ENCODE data around the gene MESP1.

The MESP1 gene

DNA sequence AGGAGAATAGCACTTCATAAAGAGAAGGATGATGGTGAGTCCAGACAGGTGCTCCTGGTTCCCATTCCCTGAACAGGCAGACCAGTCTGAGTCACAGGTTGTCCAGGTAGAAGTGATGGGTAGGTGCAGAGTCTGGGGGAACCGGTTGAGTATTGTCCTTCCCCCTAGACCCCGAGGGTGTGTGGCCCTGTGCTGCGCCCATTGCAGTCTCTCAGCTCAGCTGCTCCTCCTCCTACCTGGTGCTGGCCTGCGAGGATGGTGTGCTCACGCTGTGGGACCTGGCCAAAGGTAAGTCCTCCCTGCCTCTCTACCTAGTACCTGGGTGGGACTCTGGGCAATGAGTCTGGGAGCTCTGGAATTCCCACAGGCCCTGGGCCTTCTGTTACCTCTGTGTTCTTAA, 19.8 kb downstream of the MESP1 start:
- DNase-seq, result no peak

- DNase-seq, result no peak
Observed at GRCh38 chr15:89728254-89728653, 22.8 kb downstream of the MESP1 start.

DNA sequence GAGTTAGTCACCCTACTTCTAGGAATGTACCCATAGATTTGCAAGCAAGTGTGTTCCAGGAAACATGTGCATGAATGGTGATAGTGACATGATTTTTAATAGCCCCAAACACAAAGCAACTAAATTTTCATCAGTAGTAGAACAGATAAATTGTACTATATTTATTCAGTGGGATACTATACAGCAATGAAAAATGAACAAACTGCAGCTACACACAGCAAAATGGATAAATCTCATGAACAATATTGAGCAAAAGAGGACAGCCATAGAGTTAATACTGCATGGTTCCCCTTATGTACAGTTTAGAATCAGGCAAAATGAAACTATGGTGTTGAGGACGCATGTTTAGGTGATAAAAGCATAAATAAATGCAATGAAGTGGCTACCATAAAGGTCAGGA, 26.0 kb downstream of the MESP1 start:
- no peak for DNase-seq

DNA sequence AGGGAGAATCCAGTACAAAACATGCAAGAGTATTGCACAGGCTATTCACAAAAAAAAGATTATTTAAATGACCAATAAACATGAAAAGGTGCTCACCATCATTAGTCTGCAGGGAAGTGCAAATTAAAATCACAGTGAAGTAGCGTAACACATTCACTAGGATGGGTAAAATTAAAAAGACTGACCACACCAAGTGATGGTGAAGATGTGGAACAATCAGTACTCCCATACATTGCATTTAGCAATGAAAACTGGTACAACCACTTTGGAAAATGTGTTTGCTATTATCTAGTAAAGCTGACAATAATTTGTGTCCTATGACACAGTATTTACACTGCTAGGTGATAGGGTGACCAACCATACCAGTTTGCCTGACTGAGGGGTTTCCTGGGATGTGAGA, 26.4 kb downstream of the MESP1 start:
- no peak for DNase-seq

GRCh38 chr15:89723031-89723430, 28.0 kb downstream of the MESP1 start:
- DNase-seq, result no peak

DNA sequence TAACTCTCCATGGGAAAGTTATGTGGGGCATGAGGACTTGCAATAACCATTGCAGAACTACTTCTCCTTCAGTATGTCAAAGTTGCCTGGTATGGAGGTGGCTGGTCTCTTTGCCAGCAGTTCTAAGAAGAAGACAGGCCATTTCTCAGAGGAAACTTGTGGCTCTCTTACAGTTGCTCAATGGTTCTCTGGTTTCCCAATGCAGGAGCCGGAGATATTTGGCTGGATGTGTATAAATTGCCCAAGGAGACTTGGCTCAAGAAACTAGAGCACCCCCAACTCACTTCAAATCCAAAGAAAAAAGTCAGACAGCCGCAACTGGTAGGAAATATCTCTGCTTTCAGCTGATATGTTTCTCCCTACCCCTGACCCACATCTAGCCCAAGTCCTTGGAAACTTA, 36.3 kb downstream of the MESP1 start:
- DNase-seq, result no peak

GRCh38 chr15:89707577-89707976, 43.5 kb downstream of the MESP1 start:
- no peak for DNase-seq

GRCh38 chr15:89704411-89704810, 46.6 kb downstream of the MESP1 start:
- DNase-seq, result no peak

Data from anterior cingulate cortex (tissue), 58 donors.